D721Med (cell line): Measurements from ENCODE around the gene OTUD6A.

Source experiments
- DNase-seq: peaks from one replicate; pipeline ENCODE4 v3.0.0; 2011; ENCODE audit warnings: low spot score; ENCODE audit not compliant: insufficient read length
- FAIRE-seq: peaks from 2 replicates; lab custom pipeline; 2011; peaks lifted over from hg19 to GRCh38; lab: Jason Lieb, UNC
- TF ChIP-seq, protein P1 (sequence below): IDR thresholded peaks from 2 replicates; pipeline ENCODE4 v1.5.1; 2012; ENCODE audit warnings: mild to moderate bottlenecking, control low read depth; ENCODE audit not compliant: insufficient read depth; ENCODE audit errors: missing control alignments

Gene OTUD6A

DNA sequence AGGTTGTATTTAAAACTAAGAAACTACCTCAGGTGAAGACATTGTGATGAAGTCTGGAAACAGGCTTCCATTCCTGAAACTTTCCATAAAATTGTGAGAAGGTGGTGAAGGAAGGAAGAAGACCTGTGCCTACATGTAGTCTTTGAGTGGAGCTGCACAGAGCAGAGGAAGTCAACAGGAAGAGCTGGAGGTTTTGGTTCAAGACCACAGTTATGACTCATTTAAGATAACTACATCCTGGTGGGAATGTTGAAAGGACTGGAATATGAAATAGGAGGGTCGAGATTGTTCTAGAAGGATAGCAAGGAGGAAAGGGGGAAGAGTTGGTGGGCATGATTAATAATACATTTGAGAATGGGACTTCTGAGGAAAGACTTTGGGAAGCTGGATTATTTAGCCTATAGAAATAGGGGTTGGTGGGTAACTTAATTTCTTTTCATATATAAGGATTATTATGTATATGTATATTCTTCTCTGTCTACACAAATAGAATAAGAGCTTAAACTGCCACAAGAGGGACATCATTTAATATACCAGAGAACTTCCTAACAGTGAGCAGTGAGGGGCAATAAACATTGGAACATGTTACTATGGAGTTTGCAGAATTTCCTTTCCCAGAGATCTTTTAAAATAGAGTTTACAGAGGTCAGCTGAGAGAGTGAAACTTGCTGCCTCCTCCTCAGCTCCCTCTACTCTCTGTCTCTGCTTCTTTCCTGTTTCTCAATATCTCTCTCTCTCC, 36.0 kb upstream of the OTUD6A start:
- FAIRE-seq (no peak), DNase-seq (no peak)
- TF ChIP-seq, protein P1, sequence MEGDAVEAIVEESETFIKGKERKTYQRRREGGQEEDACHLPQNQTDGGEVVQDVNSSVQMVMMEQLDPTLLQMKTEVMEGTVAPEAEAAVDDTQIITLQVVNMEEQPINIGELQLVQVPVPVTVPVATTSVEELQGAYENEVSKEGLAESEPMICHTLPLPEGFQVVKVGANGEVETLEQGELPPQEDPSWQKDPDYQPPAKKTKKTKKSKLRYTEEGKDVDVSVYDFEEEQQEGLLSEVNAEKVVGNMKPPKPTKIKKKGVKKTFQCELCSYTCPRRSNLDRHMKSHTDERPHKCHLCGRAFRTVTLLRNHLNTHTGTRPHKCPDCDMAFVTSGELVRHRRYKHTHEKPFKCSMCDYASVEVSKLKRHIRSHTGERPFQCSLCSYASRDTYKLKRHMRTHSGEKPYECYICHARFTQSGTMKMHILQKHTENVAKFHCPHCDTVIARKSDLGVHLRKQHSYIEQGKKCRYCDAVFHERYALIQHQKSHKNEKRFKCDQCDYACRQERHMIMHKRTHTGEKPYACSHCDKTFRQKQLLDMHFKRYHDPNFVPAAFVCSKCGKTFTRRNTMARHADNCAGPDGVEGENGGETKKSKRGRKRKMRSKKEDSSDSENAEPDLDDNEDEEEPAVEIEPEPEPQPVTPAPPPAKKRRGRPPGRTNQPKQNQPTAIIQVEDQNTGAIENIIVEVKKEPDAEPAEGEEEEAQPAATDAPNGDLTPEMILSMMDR: no peak

DNA sequence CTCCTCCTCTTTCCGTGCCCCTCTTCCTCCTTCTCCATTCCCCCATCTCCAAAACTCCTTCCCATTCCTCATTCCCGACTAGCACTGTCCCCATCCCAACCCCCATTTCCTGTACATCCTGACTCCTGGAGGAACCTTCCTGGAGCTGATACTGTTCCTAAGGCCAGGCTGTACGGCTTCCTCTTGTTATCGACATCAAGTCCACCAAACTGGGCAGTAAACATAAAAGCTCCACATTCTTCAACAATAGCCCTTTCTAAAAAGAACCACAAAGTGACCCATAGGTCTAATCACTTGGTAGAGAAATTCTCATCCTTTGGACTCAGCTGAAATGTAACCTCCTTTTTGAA, 35.4 kb upstream of the OTUD6A start:
- FAIRE-seq (no peak), DNase-seq (no peak)
- TF ChIP-seq, protein P1: no peak

DNA sequence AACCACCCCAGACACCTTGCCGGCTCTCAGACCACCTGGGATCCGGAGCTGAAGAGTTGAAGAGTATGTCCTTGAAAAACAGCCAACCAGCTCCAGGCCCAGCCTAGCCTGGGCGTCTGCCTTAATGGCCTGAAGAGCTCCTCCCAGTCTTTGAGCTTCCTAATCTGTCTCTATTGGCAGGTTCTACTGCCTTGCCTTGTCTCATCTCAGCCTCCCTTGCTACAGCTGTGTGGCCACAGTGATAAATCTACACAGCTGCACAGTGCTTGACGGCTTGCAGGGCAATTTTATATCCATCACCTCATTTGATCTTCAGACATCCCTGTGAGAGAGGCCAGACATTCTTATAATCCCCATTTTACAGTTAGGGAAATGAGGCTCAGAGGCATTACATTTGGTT, 32.4 kb upstream of the OTUD6A start:
- DNase-seq (no peak), FAIRE-seq (no peak)
- TF ChIP-seq, protein P1: no peak

DNA sequence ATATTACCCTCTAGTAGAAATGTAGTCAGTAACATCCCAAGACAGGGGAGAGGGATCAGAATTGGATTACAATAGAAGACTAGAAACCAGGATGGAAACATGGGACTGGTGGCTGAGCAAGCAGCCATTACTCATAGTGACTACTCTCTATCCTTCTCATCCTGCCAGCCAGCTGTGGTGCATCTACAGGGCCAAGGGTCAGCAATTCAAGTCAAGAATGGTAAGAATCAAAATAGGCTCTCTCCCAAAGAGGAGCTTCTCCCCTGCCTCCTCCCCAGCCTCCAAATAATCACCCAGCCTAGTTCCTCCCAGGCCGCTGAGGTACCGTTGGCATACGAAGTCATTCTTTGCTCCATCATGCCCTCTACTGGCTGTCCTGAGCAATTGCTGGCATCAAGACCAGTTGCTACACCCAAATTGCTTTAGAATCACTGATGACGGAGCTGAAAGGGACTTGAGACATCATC, 31.9 kb upstream of the OTUD6A start:
- DNase-seq (no peak), FAIRE-seq (peak; percentile 77)
- TF ChIP-seq, protein P1: peak; percentile 85

DNA sequence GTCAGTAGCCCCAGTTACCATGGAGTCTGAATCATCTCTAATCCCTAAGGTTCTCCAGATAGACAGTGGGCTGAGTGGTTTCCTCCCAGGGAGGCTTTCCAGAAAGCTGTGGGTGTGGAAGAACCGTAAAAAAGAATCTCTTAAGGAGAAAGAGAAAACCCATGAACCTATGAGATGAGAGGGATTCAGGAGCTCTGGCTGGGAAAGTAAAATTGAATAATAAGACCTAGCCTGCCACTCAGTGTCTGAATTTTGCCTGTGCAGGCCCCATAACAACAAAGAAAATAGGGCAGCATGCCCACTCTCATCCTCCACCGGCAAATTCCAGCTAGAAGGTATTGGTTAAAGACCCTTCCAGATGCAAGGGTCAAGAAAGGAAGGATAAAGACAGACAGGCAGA, 29.5 kb upstream of the OTUD6A start:
- TF ChIP-seq, protein P1: peak; percentile 34
- FAIRE-seq (no peak), DNase-seq (no peak)

DNA sequence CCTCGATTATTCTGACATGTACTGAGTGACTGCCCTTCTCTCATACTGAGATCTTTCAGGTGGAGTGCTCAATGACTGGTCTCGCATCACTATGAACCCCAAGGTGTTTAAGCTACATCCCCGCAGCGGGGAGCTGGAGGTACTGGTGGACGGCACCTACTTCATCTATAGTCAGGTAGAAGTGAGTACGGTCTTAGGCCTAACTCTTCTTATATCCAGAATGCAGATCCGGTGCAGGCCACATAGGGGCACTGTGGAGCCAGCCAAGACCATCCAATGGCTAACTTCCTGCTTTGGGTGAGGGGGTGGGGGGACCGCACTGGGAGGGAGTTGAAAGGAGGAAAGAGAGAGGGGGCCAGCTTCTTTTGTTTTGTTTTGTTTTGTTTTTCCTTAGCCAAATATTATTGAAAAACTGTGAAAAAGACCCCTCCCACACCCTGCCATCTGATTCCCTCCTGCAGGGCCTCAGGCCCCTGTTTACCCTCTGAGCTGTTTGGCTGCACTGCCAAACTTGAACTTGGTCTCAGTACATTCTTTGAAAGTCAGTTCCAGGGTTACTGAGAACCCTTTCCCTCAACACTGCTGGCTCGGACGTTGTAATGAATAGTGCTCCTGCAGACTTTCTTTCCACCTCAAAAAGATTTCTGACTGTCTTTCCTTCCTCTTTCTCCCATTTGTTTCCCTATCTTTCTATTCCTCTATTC, 28.8 kb upstream of the OTUD6A start:
- TF ChIP-seq, protein P1: peak; percentile 38
- DNase-seq: no peak
- no peak for FAIRE-seq

DNA sequence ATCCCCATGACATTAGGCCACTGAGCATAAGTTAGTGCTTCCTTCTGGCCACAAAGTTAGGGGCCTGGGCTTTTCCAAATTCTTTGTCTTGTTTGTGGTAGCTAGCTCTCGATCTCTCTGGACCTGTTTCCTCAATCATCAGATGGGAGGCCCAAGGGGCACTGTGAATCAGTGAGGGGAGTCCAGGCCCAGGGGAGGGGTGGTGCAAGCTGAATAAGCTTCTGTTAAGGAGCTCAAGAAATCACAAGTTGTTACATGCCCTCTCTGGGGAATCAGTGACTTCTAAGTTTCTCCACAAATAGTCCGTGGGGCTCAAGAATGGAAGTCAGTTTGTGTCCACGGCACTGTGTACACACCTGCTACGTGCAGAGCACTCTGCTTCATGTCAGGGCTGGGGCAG, 27.6 kb upstream of the OTUD6A start:
- FAIRE-seq (no peak), DNase-seq (no peak)

More for the DNA sequence above, 27.6 kb upstream of the OTUD6A start:
- TF ChIP-seq, protein P1: no peak
